Measurements from ENCODE around the gene TOMT. TPM values are rescaled to one million over a fixed set of nuclear protein-coding genes. Genes with fewer than 3 reads are reported as not detected.

The TOMT gene
- total RNA-seq, 1 experiment from 2014 or later, result not detected

DNA sequence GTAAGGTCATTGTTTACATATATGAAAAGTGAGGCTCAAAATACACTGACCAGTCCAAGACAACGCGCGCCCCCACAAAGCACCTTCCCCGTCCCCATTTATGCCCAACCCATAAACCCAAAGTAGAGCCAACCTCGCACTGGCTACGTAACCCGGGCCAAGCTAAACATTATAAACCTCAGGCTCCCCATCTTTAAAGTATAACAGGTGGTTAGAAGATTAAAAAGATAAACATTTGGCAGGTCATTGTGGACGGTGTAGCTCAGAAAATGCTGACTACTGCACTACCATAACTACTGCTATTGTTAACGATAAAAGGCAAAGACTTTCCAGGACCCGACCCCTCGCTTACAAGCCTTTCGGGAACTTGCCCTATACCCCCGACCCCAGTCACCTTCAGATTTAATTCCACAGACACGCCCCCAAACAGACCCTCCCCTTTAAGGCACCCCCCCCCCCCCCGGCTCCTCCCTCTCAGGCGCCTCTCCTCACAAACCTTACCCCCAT lies 25.9 kb upstream of the TOMT start:
- Histone ChIP-seq H3K9me3 (ENCODE audit: control insufficient read depth, insufficient read depth, low read depth, low read length) (no peaks in the 10 kb centered on the region), H3K27ac (ENCODE audit: low read length) (peak overlapping the region; percentile 76), H3K4me1 (ENCODE audit: control insufficient read depth, insufficient read depth, low read length) (peaks cover 22% of the 10 kb centered on the region), H3K4me3 (ENCODE audit: low read depth in 2 of 2, low read length in 2 of 2) (peak overlapping the region; percentile 58 to 95), H3K27me3 (ENCODE audit: control insufficient read depth, insufficient read depth, low read length) (no peaks in the 10 kb centered on the region), H3K36me3 (ENCODE audit: control insufficient read depth, insufficient read depth, low read length) (no peaks in the 10 kb centered on the region)
- intact Hi-C loops (cut with micrococcal nuclease; ENCODE audit: unreplicated experiment), result no loop called here
- TF ChIP-seq, protein P1, sequence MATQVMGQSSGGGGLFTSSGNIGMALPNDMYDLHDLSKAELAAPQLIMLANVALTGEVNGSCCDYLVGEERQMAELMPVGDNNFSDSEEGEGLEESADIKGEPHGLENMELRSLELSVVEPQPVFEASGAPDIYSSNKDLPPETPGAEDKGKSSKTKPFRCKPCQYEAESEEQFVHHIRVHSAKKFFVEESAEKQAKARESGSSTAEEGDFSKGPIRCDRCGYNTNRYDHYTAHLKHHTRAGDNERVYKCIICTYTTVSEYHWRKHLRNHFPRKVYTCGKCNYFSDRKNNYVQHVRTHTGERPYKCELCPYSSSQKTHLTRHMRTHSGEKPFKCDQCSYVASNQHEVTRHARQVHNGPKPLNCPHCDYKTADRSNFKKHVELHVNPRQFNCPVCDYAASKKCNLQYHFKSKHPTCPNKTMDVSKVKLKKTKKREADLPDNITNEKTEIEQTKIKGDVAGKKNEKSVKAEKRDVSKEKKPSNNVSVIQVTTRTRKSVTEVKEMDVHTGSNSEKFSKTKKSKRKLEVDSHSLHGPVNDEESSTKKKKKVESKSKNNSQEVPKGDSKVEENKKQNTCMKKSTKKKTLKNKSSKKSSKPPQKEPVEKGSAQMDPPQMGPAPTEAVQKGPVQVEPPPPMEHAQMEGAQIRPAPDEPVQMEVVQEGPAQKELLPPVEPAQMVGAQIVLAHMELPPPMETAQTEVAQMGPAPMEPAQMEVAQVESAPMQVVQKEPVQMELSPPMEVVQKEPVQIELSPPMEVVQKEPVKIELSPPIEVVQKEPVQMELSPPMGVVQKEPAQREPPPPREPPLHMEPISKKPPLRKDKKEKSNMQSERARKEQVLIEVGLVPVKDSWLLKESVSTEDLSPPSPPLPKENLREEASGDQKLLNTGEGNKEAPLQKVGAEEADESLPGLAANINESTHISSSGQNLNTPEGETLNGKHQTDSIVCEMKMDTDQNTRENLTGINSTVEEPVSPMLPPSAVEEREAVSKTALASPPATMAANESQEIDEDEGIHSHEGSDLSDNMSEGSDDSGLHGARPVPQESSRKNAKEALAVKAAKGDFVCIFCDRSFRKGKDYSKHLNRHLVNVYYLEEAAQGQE (IDR thresholded peaks at IDR 0.05; ENCODE audit: insufficient read depth in 1 of 2, low read depth in 2 of 2, low read length in 1 of 2), result no peak
- no peak for TF ChIP-seq POLR2AphosphoS5 (IDR thresholded peaks at IDR 0.05; ENCODE audit: low read depth, low read length)
- no peak for TF ChIP-seq TCF7L2 (IDR thresholded peaks at IDR 0.05; ENCODE audit: low read depth, low read length)
- TF ChIP-seq SIN3A (IDR thresholded peaks at IDR 0.05; ENCODE audit: borderline replicate concordance, insufficient read depth, low read depth, low read length), result peak; percentile 35; the same call in 1 of the 2 replicates
- CTCF ChIA-PET, result no interaction called here
- POLR2A ChIA-PET, result no interaction called here
- in situ Hi-C loops (cut with HindIII; ENCODE audit: low pct_unique_long_range_greater_than_20kb, low sequenced_read_pairs), result no loop called here
- no peak for DNase-seq (ENCODE audit: low read depth, low spot score)
- no TSS peak for BruUV-seq (replicated peaks)
- peak; percentile 49; the same call in 1 of the 2 replicates for ATAC-seq

DNA sequence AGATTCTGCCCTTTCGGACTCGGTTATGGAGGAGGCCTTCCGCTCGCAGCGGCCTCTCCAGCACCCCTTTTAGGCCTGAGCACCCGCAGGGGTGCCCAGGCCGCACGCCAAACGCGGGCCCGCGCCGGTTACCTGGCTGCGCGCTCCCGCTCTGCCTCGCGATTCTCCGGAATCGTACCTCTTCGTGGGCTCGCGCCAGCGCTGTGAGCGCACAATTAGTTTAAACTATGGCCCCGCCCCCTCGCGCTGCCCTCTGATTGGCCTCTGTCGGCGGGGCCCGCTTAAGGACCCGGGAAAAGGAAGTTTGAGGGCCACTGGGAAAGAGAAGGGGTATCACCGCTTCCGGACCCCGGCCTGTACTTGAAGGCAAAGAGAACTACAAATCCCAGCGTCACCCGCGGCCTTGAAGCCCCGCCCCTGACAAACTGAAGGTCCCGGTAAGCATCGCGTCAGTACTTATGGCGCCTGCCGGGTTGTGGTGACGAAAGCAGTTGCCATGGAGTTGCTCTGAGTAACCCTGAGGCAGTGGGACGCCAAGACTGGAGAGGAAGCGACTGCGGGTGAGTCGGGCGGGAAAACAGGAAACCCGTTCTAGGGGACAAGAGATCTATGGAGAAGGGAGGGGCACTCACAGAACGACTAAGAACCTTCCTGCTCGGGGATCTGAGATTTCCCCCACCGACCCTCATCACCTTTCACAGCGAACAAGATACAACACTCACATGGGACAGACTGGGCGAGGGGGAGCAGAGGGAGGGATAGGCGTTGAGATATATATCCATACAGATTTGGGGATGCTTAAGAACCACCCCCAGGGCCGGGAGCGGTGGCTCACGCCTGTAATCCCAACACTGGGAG lies 25.2 kb upstream of the TOMT start, which contains the start of the genes LRRC51 and NUMA1:
TSS of gene LRRC51 (plus strand) at position 525 of the 858 bp plus-strand sequence. CDS start 8,234 bp downstream, outside the sequence.
TSS of gene NUMA1 (minus strand) at position 217 of the 858 bp plus-strand sequence. CDS start 44,599 bp downstream, outside the sequence.
- intact Hi-C loops (cut with micrococcal nuclease; ENCODE audit: unreplicated experiment) (no loop called here), in situ Hi-C loops (cut with HindIII; ENCODE audit: low pct_unique_long_range_greater_than_20kb, low sequenced_read_pairs) (no loop called here)
- no peaks in the 10 kb centered on the region for H3K36me3 ChIP-seq (ENCODE audit: control insufficient read depth, insufficient read depth, low read length)
- H3K9me3 ChIP-seq (ENCODE audit: control insufficient read depth, insufficient read depth, low read depth, low read length), result no peaks in the 10 kb centered on the region
- peak within 1 kb of the TSS; percentile 92 for H3K27ac ChIP-seq (ENCODE audit: low read length)
- BruUV-seq (replicated peaks), result no TSS peak
- ATAC-seq (peak; percentile 97), DNase-seq (ENCODE audit: low read depth, low spot score) (peak; percentile 100)
- peak within 1 kb of the TSS; percentile 58 to 95 for H3K4me3 ChIP-seq (ENCODE audit: low read depth in 2 of 2, low read length in 2 of 2)
- POLR2A ChIA-PET, result no interaction called here
- TF ChIP-seq TCF7L2 (IDR thresholded peaks at IDR 0.05; ENCODE audit: low read depth, low read length), result no peak; the same call in 1 of the 2 replicates
- TF ChIP-seq POLR2AphosphoS5 (IDR thresholded peaks at IDR 0.05; ENCODE audit: low read depth, low read length), result peak; percentile 14; the same call in 1 of the 2 replicates
- H3K4me1 ChIP-seq (ENCODE audit: control insufficient read depth, insufficient read depth, low read length), result peaks cover 19% of the 10 kb centered on the region
- CTCF ChIA-PET, result no interaction called here
- H3K27me3 ChIP-seq (ENCODE audit: control insufficient read depth, insufficient read depth, low read length), result no peaks in the 10 kb centered on the region

DNA sequence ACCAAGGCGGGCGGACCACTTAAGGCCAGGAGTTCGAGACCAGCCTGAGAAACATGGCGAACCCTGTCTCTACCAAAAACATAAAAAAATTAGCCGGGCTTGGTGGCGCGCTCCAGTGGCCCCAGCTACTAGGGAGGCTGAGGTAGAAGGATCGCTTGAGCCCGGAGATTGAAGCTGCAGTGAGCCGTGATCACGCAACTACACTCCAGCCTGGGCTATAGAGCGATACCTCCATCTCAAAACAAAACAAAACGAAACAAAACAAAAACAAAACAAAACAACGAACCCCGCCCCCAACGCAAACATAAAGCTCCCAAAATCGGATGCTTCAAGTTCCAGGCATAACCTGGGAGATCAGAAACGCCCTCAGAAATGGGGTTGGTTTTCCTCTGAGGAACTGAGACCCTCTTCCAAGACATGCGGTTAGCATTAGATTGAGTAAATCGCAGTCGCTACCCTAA lies 24.5 kb upstream of the TOMT start:
- intact Hi-C loops (cut with micrococcal nuclease; ENCODE audit: unreplicated experiment), result no loop called here
- Histone ChIP-seq H3K4me1 (ENCODE audit: control insufficient read depth, insufficient read depth, low read length) (peaks cover 19% of the 10 kb centered on the region), H3K36me3 (ENCODE audit: control insufficient read depth, insufficient read depth, low read length) (no peaks in the 10 kb centered on the region), H3K27ac (ENCODE audit: low read length) (peak overlapping the region; percentile 92), H3K4me3 (ENCODE audit: low read depth in 2 of 2, low read length in 2 of 2) (peak overlapping the region; percentile 58 to 92), H3K9me3 (ENCODE audit: control insufficient read depth, insufficient read depth, low read depth, low read length) (no peaks in the 10 kb centered on the region), H3K27me3 (ENCODE audit: control insufficient read depth, insufficient read depth, low read length) (no peaks in the 10 kb centered on the region)
- CTCF ChIA-PET, result interaction anchor here (1.2 kb wide), 2 partner anchors 10 to 56 kb away, joined by 3 to 5 read pairs; no protein-coding TSS in a partner anchor
- TF ChIP-seq, protein P2, sequence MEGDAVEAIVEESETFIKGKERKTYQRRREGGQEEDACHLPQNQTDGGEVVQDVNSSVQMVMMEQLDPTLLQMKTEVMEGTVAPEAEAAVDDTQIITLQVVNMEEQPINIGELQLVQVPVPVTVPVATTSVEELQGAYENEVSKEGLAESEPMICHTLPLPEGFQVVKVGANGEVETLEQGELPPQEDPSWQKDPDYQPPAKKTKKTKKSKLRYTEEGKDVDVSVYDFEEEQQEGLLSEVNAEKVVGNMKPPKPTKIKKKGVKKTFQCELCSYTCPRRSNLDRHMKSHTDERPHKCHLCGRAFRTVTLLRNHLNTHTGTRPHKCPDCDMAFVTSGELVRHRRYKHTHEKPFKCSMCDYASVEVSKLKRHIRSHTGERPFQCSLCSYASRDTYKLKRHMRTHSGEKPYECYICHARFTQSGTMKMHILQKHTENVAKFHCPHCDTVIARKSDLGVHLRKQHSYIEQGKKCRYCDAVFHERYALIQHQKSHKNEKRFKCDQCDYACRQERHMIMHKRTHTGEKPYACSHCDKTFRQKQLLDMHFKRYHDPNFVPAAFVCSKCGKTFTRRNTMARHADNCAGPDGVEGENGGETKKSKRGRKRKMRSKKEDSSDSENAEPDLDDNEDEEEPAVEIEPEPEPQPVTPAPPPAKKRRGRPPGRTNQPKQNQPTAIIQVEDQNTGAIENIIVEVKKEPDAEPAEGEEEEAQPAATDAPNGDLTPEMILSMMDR (IDR thresholded peaks at IDR 0.05), result no peak
- TF ChIP-seq, protein P1 (IDR thresholded peaks at IDR 0.05; ENCODE audit: insufficient read depth in 1 of 2, low read depth in 2 of 2, low read length in 1 of 2), result no peak
- TF ChIP-seq POLR2AphosphoS5 (IDR thresholded peaks at IDR 0.05; ENCODE audit: low read depth, low read length) (no peak), SIN3A (IDR thresholded peaks at IDR 0.05; ENCODE audit: borderline replicate concordance, insufficient read depth, low read depth, low read length) (no peak), TCF7L2 (IDR thresholded peaks at IDR 0.05; ENCODE audit: low read depth, low read length) (no peak)
- in situ Hi-C loops (cut with HindIII; ENCODE audit: low pct_unique_long_range_greater_than_20kb, low sequenced_read_pairs), result no loop called here
- ATAC-seq (no peak), DNase-seq (ENCODE audit: low read depth, low spot score) (no peak)
- BruUV-seq (replicated peaks), result TSS peak; percentile 88
- POLR2A ChIA-PET, result interaction anchor here (0.6 to 0.9 kb wide), 3 partner anchors 11 to 994 kb away, joined by 3 to 4 read pairs (median 3); no protein-coding TSS in a partner anchor
